LoVo (cell line): ENCODE data around the gene DLG2.

Experiments
- DNase-seq: peaks from one replicate; pipeline ENCODE4 v3.0.0-alpha.2; 2016; ENCODE audit warnings: low spot score

Gene DLG2

GRCh38 chr11:83990160-83990733 lies 1636.9 kb downstream of the DLG2 start:
- no peak for DNase-seq

- DNase-seq = no peak
These were observed 1644.3 kb downstream of the DLG2 start for GRCh38 chr11:83982825-83983224.

GRCh38 chr11:83979593-83979992 lies 1647.6 kb downstream of the DLG2 start:
- DNase-seq = no peak

GRCh38 chr11:83978942-83979341 lies 1648.2 kb downstream of the DLG2 start:
- DNase-seq = no peak

- DNase-seq = no peak
These were observed 1651.1 kb downstream of the DLG2 start for GRCh38 chr11:83976086-83976485.

- no peak for DNase-seq
These were observed 1654.6 kb downstream of the DLG2 start for GRCh38 chr11:83972536-83972935.

GRCh38 chr11:83971063-83971462 lies 1656.1 kb downstream of the DLG2 start:
- DNase-seq = no peak

- no peak for DNase-seq
These were observed 1657.0 kb downstream of the DLG2 start for GRCh38 chr11:83970061-83970671.

- no peak for DNase-seq
These were observed 1669.9 kb downstream of the DLG2 start for GRCh38 chr11:83957038-83957900.

GRCh38 chr11:83956119-83956697 lies 1670.9 kb downstream of the DLG2 start:
- no peak for DNase-seq

- DNase-seq = no peak
These were observed 1672.4 kb downstream of the DLG2 start for GRCh38 chr11:83954780-83955179.

- no peak for DNase-seq
These were observed 1675.6 kb downstream of the DLG2 start for GRCh38 chr11:83951521-83951920.

GRCh38 chr11:83948200-83948599 lies 1678.9 kb downstream of the DLG2 start:
- no peak for DNase-seq

GRCh38 chr11:83945976-83946375 lies 1681.2 kb downstream of the DLG2 start:
- no peak for DNase-seq

- no peak for DNase-seq
These were observed 1686.1 kb downstream of the DLG2 start for GRCh38 chr11:83941050-83941449.

- DNase-seq = no peak
These were observed 1689.0 kb downstream of the DLG2 start for GRCh38 chr11:83938148-83938547.

GRCh38 chr11:83933008-83933407 lies 1694.1 kb downstream of the DLG2 start:
- no peak for DNase-seq

GRCh38 chr11:83927422-83927821 lies 1699.7 kb downstream of the DLG2 start:
- DNase-seq = no peak

GRCh38 chr11:83924795-83925542 lies 1702.2 kb downstream of the DLG2 start:
- DNase-seq = no peak

- no peak for DNase-seq
These were observed 1703.2 kb downstream of the DLG2 start for GRCh38 chr11:83923961-83924360.

- DNase-seq = no peak
These were observed 1704.2 kb downstream of the DLG2 start for GRCh38 chr11:83922953-83923352.

- no peak for DNase-seq
These were observed 1704.8 kb downstream of the DLG2 start for GRCh38 chr11:83922318-83922717.
